ENCODE measurements around the gene FOXD4.
"Not testable (repeated sequence)": the region's sequence is repeated elsewhere in the genome, so short reads cannot be mapped to it uniquely, and the experiment has no call there.

GRCh38 chr9:73900-74525 lies 44.2 kb downstream of the FOXD4 start:
- not testable (repeated sequence) for TF ChIP-seq CTCF, EP300 (IDR thresholded peaks at IDR 0.05)
